Stimulated activated CD8-positive, alpha-beta memory T cell treated with anti-CD3 and anti-CD28 coated beads, Interleukin-7, amount 100 ng/mL, for 24 hours (primary cell): ENCODE data around the gene ASTN1.

ENCODE experiments used
- DNase-seq: peaks from one replicate; pipeline ENCODE4 v3.0.0-alpha.2; 2020; ENCODE audit warnings: low read depth

Gene ASTN1

GRCh38 chr1:177164380-177165068, at the start of gene ASTN1:
ASTN1 (minus strand) TSS chr1:177164712; CDS start chr1:177164676, 36 bp downstream.
- DNase-seq = no peak

- DNase-seq = no peak
These were observed 46.7 kb upstream of the ASTN1 start for GRCh38 chr1:177211231-177211630.

GRCh38 chr1:177210071-177210470, 45.6 kb upstream of the ASTN1 start:
- DNase-seq = no peak

GRCh38 chr1:177209357-177209756, 44.8 kb upstream of the ASTN1 start:
- no peak for DNase-seq

- DNase-seq = no peak
These were observed 44.4 kb upstream of the ASTN1 start for GRCh38 chr1:177208920-177209319.

- no peak for DNase-seq
These were observed 42.4 kb upstream of the ASTN1 start for GRCh38 chr1:177206831-177207355.

- no peak for DNase-seq
These were observed 35.8 kb upstream of the ASTN1 start for GRCh38 chr1:177200290-177200689.

GRCh38 chr1:177198243-177198642, 33.7 kb upstream of the ASTN1 start:
- no peak for DNase-seq

- DNase-seq = no peak
These were observed 25.9 kb upstream of the ASTN1 start for GRCh38 chr1:177190308-177190970.

GRCh38 chr1:177186639-177187038, 22.1 kb upstream of the ASTN1 start:
- DNase-seq = no peak

GRCh38 chr1:177185209-177185608, 20.7 kb upstream of the ASTN1 start:
- DNase-seq = no peak

- no peak for DNase-seq
These were observed 19.3 kb upstream of the ASTN1 start for GRCh38 chr1:177183836-177184235.

- peak; percentile 5 for DNase-seq
These were observed 17.2 kb upstream of the ASTN1 start for GRCh38 chr1:177181631-177182291.

- no peak for DNase-seq
These were observed 16.7 kb upstream of the ASTN1 start for GRCh38 chr1:177181280-177181630.

- no peak for DNase-seq
These were observed 10.6 kb upstream of the ASTN1 start for GRCh38 chr1:177174921-177175634.

- DNase-seq = no peak
These were observed 9.5 kb upstream of the ASTN1 start for GRCh38 chr1:177173976-177174375.

- no peak for DNase-seq
These were observed 8.4 kb upstream of the ASTN1 start for GRCh38 chr1:177172866-177173265.

- DNase-seq = no peak
These were observed 7.8 kb upstream of the ASTN1 start for GRCh38 chr1:177172272-177172671.

- no peak for DNase-seq
These were observed 7.1 kb upstream of the ASTN1 start for GRCh38 chr1:177171536-177172123.

- DNase-seq = no peak
These were observed 6.4 kb upstream of the ASTN1 start, which contains the start of gene BRINP2 for GRCh38 chr1:177170756-177171535. BRINP2 (plus strand) TSS chr1:177170958; CDS start chr1:177229877, 58,919 bp downstream.

- no peak for DNase-seq
These were observed 542 bp upstream of the ASTN1 start for GRCh38 chr1:177165069-177165439.
